BLaER1 treated with 17β-estradiol and CSF1 and Interleukin-3, amounts not matched to agents 10 nM and 100 nM (cell line): ENCODE results near the gene PPA2.

Experiments used
- H3K27ac ChIP-seq, 11 experiments: shearing (Covaris generic); formaldehyde crosslinking; 2 replicates each; pipeline ENCODE4 v1.8.1; 2022
- H3K27me3 ChIP-seq, 11 experiments: shearing (Covaris generic); formaldehyde crosslinking; 2 replicates each; pipeline ENCODE4 v1.8.1; 2022
- H3K36me3 ChIP-seq, 11 experiments: shearing (Covaris generic); formaldehyde crosslinking; 2 replicates each; pipeline ENCODE4 v1.8.1; 2022
- H3K4me1 ChIP-seq, 10 experiments: shearing (Covaris generic); formaldehyde crosslinking; 2 replicates each; pipeline ENCODE4 v1.8.1; 2022
- H3K4me2 ChIP-seq, 11 experiments: shearing (Covaris generic); formaldehyde crosslinking; 2 replicates each; pipeline ENCODE4 v1.8.1; 2022
- H3K4me3 ChIP-seq, 10 experiments: shearing (Covaris generic); formaldehyde crosslinking; 2 replicates each; pipeline ENCODE4 v1.8.1; 2022
- H3K9ac ChIP-seq, 11 experiments: shearing (Covaris generic); formaldehyde crosslinking; 2 replicates each; pipeline ENCODE4 v1.8.1; 2022
- H3K9me3 ChIP-seq, 11 experiments: shearing (Covaris generic); formaldehyde crosslinking; replicated peaks in 1 of 11; 2 replicates each; pipeline ENCODE4 v1.8.1; 2022
- H4K20me1 ChIP-seq, 11 experiments: shearing (Covaris generic); formaldehyde crosslinking; 2 replicates each; pipeline ENCODE4 v1.8.1; 2022
- Cebpa-rat ChIP-seq, 11 experiments: shearing (Covaris generic); IDR thresholded peaks; 2 replicates each; pipeline ENCODE4 v1.8.1; 2022

The PPA2 gene

DNA sequence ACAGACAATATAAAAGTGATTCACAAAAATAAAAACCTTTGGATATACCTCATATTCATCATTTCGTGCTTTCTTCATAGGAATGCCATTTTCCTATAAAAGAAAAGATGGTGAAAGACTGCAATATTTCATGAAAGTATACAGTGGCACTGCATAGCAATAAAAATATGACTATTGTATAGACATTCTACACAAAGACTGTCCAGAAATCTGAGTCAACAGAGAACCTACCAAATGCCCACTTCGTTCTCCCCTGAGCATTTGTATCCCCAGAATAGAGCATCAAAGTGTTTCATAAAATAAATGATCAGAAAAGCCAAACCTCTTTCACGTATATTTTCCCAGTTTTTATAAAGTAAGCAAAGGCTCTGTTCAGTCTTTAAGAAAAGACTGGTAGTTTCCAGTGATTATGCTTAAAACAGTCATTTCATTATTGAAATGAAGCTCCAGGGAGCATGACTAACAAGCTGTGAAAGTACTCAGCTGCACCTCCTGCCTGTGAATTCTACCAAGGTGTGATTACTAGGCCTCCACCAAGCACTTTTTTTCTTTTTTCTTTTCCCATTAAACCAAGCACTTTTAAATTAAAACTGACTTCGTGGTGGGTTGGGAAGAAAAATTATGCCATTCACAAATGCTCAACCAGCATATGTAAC lies 20.2 kb downstream of the PPA2 start:
- H3K9ac ChIP-seq = no peak overlapping the region
- H3K4me3 ChIP-seq = no peak overlapping the region
- H3K9me3 ChIP-seq = no peaks in the 10 kb centered on the region
- H3K36me3 ChIP-seq = peaks cover 73 to 97% (median 80%) of the 10 kb centered on the region in 11 experiments
- H3K4me2 ChIP-seq = no peak overlapping the region; a peak in 1 of 22 replicates
- H4K20me1 ChIP-seq = peaks cover 0 to 18% (median 4%) of the 10 kb centered on the region in 11 experiments; a peak in 10 of 22 replicates
- peaks cover 0 to 10% (median 0%) of the 10 kb centered on the region in 10 experiments; a peak in 1 of 20 replicates for H3K4me1 ChIP-seq
- no peak for TF ChIP-seq Cebpa-rat (IDR thresholded peaks at IDR 0.05)
- H3K27ac ChIP-seq = no peak overlapping the region
- H3K27me3 ChIP-seq = no peaks in the 10 kb centered on the region

DNA sequence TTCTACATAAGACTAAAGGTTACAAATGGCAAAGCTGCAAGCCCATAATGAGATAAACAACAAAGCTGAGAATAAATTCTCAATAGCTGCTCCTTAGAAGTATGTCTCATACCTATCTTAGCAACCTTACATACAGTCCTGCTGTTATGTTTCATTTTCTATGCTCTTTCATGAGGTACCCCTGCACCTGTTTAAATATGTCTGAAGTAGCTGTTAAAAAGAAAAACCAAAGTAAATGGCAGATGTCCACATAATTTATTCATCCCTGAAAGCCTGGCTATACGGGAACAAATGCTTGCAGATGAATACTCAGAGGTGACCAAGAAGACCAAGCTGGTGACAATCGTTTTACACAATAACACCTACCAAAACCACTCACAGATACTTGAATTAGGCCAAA lies 22.5 kb downstream of the PPA2 start:
- no peak overlapping the region for H3K4me2 ChIP-seq
- H3K36me3 ChIP-seq = peaks cover 67 to 99% (median 79%) of the 10 kb centered on the region in 11 experiments
- peaks cover 0 to 10% (median 0%) of the 10 kb centered on the region in 10 experiments; a peak in 2 of 20 replicates for H3K4me1 ChIP-seq
- H3K27ac ChIP-seq = no peak overlapping the region
- H3K4me3 ChIP-seq = no peak overlapping the region
- H3K27me3 ChIP-seq = no peaks in the 10 kb centered on the region
- no peak overlapping the region for H3K9ac ChIP-seq
- no peak for TF ChIP-seq Cebpa-rat (IDR thresholded peaks at IDR 0.05)
- peaks cover 0 to 14% (median 0%) of the 10 kb centered on the region in 11 experiments; a peak in 4 of 22 replicates for H4K20me1 ChIP-seq
- no peaks in the 10 kb centered on the region for H3K9me3 ChIP-seq

DNA sequence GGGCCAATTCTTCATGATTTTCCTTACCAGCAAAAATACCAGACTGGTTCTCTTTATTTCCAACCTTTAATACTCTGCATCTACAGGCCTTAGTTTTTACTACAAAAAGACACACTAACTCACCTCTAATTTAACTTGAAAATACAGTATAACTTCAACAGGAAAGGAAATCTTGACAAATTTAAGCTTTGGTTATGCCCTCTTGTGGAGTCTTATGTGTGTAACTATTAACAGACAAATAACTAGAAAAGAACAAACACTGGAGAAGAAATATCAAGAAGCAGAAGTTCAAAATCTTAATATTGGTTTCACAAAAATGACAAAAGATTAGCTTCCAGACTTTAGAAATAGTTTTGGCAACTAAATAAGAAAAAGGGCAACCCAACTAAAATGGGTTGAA lies 33.0 kb downstream of the PPA2 start:
- H3K36me3 ChIP-seq = peaks cover 77 to 98% (median 85%) of the 10 kb centered on the region in 11 experiments
- no peak overlapping the region for H3K9ac ChIP-seq
- no peak overlapping the region for H3K4me3 ChIP-seq
- H3K27ac ChIP-seq = no peak overlapping the region
- H3K27me3 ChIP-seq = no peaks in the 10 kb centered on the region
- H3K4me2 ChIP-seq = no peak overlapping the region
- TF ChIP-seq Cebpa-rat (IDR thresholded peaks at IDR 0.05) = no peak
- no peaks in the 10 kb centered on the region for H4K20me1 ChIP-seq
- H3K4me1 ChIP-seq = peaks cover 0 to 7% (median 0%) of the 10 kb centered on the region in 10 experiments; a peak in 2 of 20 replicates
- H3K9me3 ChIP-seq = peaks cover 8 to 27% (median 21%) of the 10 kb centered on the region in 11 experiments; a peak in 19 of 22 replicates

DNA sequence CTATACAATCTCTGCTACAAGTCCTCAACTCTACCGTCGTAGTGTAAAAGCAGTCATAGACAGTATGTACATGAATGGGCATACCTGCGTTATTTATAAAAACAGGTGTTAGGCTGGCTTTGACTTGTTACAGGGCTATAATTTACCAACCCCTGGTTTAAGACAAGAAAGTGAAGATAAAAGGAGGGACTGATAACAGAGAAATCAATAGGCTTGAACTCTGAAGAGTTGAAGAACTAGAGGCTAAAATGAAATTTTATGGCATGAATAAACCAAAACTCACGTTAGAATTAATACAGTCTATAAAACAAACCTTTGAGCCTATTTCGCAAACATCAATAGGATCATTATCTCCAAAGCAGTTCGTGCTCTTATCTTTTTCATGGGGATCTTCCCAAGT lies 36.2 kb downstream of the PPA2 start:
- Histone ChIP-seq H3K4me2 (no peak overlapping the region), H3K27ac (no peak overlapping the region), H3K9ac (no peak overlapping the region), H3K36me3 (peaks cover 80 to 98% (median 86%) of the 10 kb centered on the region in 11 experiments), H3K9me3 (peaks cover 24 to 45% (median 35%) of the 10 kb centered on the region in 11 experiments), H4K20me1 (no peaks in the 10 kb centered on the region), H3K4me3 (no peak overlapping the region), H3K4me1 (no peaks in the 10 kb centered on the region), H3K27me3 (no peaks in the 10 kb centered on the region)
- TF ChIP-seq Cebpa-rat (IDR thresholded peaks at IDR 0.05) = no peak

DNA sequence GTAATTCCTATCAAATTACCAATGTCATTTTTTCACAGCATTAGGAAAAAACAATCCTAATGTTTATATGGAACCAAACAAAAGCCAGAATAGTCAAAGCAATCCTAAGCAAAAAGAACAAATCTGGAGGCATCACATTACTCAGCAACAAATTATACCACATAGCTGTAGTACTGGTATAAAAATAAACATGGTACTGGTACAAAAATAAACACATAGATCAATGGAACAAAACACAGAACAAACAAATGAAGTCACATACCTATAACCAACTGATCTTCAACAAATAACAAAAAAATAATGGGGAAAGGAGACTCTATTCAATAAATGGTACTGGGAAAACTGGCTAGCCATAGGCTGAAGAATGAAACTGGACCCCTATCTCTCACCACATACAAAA lies 37.4 kb downstream of the PPA2 start:
- peaks cover 24 to 40% (median 34%) of the 10 kb centered on the region in 11 experiments for H3K9me3 ChIP-seq
- H3K27me3 ChIP-seq = no peaks in the 10 kb centered on the region
- H3K36me3 ChIP-seq = peaks cover 74 to 98% (median 86%) of the 10 kb centered on the region in 11 experiments
- H3K4me2 ChIP-seq = no peak overlapping the region
- TF ChIP-seq Cebpa-rat (IDR thresholded peaks at IDR 0.05) = no peak
- no peak overlapping the region for H3K4me3 ChIP-seq
- no peaks in the 10 kb centered on the region for H4K20me1 ChIP-seq
- H3K9ac ChIP-seq = no peak overlapping the region
- no peaks in the 10 kb centered on the region for H3K4me1 ChIP-seq
- no peak overlapping the region for H3K27ac ChIP-seq

DNA sequence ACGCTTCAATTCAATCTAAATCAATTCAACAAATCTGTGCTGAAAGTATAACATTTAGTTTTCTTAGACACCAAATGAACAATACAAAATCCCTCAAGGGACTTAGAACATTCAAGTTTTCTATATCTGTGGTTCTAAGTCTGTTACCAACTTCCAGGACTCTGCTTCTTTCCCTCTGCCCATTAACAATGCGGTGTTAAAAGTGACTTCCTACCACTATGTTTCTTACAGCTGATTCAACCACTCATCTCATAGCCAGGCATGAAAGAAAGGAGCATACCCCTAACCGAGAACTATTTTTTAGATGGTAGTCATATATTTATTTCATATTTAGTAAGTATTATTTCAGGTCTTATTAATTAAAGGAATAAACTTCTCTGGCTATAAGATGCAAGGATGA lies 38.9 kb downstream of the PPA2 start:
- Histone ChIP-seq H3K36me3 (peaks cover 69 to 98% (median 81%) of the 10 kb centered on the region in 11 experiments), H3K27me3 (no peaks in the 10 kb centered on the region), H3K27ac (no peak overlapping the region), H3K9ac (no peak overlapping the region), H4K20me1 (no peaks in the 10 kb centered on the region), H3K4me1 (no peaks in the 10 kb centered on the region), H3K9me3 (peaks cover 24 to 40% (median 32%) of the 10 kb centered on the region in 11 experiments), H3K4me3 (no peak overlapping the region), H3K4me2 (no peak overlapping the region)
- TF ChIP-seq Cebpa-rat (IDR thresholded peaks at IDR 0.05) = no peak

DNA sequence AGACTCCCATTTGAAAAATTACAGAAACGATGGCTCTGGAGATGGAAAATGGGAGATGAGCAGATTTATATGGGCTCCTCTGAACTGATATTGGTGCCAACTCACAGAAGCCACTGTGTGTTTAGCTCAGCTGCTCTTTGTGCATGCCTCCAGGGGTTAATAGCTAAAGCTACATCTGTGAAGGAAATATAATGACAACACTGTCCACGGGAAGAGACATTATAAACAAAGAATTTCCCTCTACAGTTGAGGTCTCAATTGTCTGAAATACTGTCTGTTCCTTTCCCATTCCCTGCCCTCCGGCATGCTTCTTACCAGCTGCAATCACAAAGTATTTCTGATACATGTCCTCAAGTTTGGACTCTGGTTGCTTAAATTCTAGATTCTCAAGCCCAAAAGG lies 40.4 kb downstream of the PPA2 start:
- TF ChIP-seq Cebpa-rat (IDR thresholded peaks at IDR 0.05) = no peak
- H3K36me3 ChIP-seq = peaks cover 72 to 95% (median 87%) of the 10 kb centered on the region in 11 experiments

DNA sequence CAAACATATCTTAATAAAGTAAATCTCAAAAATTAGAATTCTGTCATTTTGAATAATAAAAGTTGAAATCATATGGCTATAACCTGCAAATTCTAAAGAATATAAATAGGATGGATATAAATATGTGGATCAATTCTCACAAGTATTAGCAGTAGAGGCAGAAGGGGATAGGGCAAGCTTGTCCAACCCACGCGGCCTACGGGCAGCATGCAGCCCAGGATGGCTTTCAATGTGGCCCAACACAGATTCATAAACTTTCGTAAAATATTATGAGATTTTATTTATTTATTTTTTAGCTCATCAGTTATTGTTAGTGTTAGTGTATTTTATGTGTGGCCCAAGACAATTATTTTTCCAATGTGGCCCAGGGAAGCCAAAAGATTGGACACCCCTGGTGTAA lies 41.4 kb downstream of the PPA2 start:
- H3K9me3 ChIP-seq = peaks cover 23 to 41% (median 36%) of the 10 kb centered on the region in 11 experiments
- peaks cover 69 to 94% (median 86%) of the 10 kb centered on the region in 11 experiments for H3K36me3 ChIP-seq
- no peak overlapping the region for H3K4me3 ChIP-seq
- no peaks in the 10 kb centered on the region for H3K27me3 ChIP-seq
- no peak overlapping the region for H3K9ac ChIP-seq
- H3K4me2 ChIP-seq = no peak overlapping the region
- H3K27ac ChIP-seq = no peak overlapping the region
- H4K20me1 ChIP-seq = no peaks in the 10 kb centered on the region
- no peaks in the 10 kb centered on the region for H3K4me1 ChIP-seq
- TF ChIP-seq Cebpa-rat (IDR thresholded peaks at IDR 0.05) = no peak

More for the DNA sequence above, 40.4 kb downstream of the PPA2 start:
- Histone ChIP-seq H3K4me1 (no peaks in the 10 kb centered on the region), H3K27me3 (no peaks in the 10 kb centered on the region), H3K9me3 (peaks cover 24 to 40% (median 32%) of the 10 kb centered on the region in 11 experiments), H3K4me3 (no peak overlapping the region), H4K20me1 (no peaks in the 10 kb centered on the region), H3K9ac (no peak overlapping the region), H3K27ac (no peak overlapping the region), H3K4me2 (no peak overlapping the region)

DNA sequence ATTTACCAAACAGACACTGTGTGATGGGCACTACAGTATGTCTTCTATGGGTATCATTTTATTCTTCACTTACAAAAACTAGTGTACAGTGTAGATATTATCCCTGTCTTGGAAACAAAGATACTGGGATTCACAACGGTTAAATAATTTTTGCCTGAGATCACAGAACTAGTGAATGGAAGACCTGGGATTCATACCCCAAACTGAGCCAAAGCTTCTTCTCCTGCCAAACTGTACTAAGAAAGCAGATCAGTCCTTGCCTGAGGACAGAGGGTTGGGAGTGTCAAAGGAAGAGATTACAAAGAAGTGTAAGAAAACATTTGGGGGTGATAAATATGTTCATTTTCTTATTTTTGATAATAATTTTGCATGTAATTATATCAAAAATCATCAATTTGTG lies 43.1 kb downstream of the PPA2 start:
- no peak overlapping the region for H3K4me2 ChIP-seq

More for the DNA sequence above, 43.1 kb downstream of the PPA2 start:
- H3K4me1 ChIP-seq = no peaks in the 10 kb centered on the region
- no peak overlapping the region for H3K9ac ChIP-seq
- no peak overlapping the region for H3K4me3 ChIP-seq
- H3K27ac ChIP-seq = no peak overlapping the region
- H3K9me3 ChIP-seq = peaks cover 23 to 44% (median 38%) of the 10 kb centered on the region in 11 experiments
- H4K20me1 ChIP-seq = no peaks in the 10 kb centered on the region
- peaks cover 69 to 94% (median 86%) of the 10 kb centered on the region in 11 experiments for H3K36me3 ChIP-seq
- TF ChIP-seq Cebpa-rat (IDR thresholded peaks at IDR 0.05) = no peak
- H3K27me3 ChIP-seq = no peaks in the 10 kb centered on the region
